ENCODE results near the gene STING1.
A peak's percentile ranks its signal among the peaks of the same experiment; 100 is the strongest.

Gene STING1

DNA sequence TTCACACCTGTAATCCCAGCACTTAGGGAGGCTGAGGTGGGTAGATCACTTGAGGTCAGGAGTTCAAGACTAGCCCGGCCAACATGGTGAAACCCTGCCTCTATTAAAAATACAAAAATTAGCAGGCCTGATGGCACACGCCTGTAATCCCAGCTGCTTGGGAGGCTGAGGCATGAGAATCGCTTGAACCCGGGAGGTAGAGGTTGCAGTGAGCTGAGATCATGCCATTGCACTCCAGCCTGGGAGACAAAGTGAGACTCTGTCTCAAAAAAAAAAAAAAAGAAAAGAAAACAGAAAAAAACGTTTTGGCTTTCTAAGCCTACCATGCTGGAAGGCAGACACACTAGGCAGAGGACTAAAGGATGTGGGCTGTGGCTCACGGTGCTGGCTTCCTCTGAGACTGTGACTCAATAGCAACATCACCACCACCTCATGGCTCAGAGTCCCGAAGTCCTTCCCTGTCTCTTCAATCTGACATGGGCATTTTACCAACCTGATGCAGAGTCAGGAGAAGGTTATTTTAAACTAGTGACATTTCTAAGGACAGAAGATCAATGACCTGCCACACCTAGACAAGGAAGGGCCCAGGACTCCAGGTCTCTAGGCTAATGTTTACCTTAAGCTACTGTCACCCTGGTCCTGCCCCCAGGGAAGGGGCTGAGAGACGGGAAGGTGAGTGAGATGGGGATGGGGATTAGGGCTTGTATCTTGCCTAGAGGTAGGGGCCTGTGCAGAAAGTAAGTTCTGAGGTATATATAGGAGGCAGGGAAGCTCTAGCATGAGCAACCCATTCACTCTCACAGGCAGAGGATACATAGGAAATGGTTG is 23.8 kb downstream of the STING1 start:
- H3K27me3 ChIP-seq (ENCODE audit: insufficient read depth, poor library complexity, severe bottlenecking), result no peaks in the 10 kb centered on the region
- DNase-seq (ENCODE audit: low read depth in 1 of 2, low spot score in 1 of 2), result peak in 1 of 2 experiments; percentile 38
- H3K27ac ChIP-seq (replicated peaks), result no peak overlapping the region
- H3K4me3 ChIP-seq (replicated peaks; ENCODE audit: insufficient read depth, low read length), result no peak overlapping the region
- TF ChIP-seq SPI1 (IDR thresholded peaks at IDR 0.05; ENCODE audit: borderline replicate concordance, low read depth) (no peak), POLR2AphosphoS5 (IDR thresholded peaks at IDR 0.05; ENCODE audit: low read depth) (no peak), GABPA (IDR thresholded peaks at IDR 0.05; ENCODE audit: low read depth) (no peak)
- TF ChIP-seq, protein P1, sequence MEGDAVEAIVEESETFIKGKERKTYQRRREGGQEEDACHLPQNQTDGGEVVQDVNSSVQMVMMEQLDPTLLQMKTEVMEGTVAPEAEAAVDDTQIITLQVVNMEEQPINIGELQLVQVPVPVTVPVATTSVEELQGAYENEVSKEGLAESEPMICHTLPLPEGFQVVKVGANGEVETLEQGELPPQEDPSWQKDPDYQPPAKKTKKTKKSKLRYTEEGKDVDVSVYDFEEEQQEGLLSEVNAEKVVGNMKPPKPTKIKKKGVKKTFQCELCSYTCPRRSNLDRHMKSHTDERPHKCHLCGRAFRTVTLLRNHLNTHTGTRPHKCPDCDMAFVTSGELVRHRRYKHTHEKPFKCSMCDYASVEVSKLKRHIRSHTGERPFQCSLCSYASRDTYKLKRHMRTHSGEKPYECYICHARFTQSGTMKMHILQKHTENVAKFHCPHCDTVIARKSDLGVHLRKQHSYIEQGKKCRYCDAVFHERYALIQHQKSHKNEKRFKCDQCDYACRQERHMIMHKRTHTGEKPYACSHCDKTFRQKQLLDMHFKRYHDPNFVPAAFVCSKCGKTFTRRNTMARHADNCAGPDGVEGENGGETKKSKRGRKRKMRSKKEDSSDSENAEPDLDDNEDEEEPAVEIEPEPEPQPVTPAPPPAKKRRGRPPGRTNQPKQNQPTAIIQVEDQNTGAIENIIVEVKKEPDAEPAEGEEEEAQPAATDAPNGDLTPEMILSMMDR (IDR thresholded peaks at IDR 0.05; ENCODE audit: insufficient read depth, low read length), result no peak
- TF ChIP-seq, protein P2, sequence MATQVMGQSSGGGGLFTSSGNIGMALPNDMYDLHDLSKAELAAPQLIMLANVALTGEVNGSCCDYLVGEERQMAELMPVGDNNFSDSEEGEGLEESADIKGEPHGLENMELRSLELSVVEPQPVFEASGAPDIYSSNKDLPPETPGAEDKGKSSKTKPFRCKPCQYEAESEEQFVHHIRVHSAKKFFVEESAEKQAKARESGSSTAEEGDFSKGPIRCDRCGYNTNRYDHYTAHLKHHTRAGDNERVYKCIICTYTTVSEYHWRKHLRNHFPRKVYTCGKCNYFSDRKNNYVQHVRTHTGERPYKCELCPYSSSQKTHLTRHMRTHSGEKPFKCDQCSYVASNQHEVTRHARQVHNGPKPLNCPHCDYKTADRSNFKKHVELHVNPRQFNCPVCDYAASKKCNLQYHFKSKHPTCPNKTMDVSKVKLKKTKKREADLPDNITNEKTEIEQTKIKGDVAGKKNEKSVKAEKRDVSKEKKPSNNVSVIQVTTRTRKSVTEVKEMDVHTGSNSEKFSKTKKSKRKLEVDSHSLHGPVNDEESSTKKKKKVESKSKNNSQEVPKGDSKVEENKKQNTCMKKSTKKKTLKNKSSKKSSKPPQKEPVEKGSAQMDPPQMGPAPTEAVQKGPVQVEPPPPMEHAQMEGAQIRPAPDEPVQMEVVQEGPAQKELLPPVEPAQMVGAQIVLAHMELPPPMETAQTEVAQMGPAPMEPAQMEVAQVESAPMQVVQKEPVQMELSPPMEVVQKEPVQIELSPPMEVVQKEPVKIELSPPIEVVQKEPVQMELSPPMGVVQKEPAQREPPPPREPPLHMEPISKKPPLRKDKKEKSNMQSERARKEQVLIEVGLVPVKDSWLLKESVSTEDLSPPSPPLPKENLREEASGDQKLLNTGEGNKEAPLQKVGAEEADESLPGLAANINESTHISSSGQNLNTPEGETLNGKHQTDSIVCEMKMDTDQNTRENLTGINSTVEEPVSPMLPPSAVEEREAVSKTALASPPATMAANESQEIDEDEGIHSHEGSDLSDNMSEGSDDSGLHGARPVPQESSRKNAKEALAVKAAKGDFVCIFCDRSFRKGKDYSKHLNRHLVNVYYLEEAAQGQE (IDR thresholded peaks at IDR 0.05; ENCODE audit: insufficient replicate concordance, low read depth), result no peak

DNA sequence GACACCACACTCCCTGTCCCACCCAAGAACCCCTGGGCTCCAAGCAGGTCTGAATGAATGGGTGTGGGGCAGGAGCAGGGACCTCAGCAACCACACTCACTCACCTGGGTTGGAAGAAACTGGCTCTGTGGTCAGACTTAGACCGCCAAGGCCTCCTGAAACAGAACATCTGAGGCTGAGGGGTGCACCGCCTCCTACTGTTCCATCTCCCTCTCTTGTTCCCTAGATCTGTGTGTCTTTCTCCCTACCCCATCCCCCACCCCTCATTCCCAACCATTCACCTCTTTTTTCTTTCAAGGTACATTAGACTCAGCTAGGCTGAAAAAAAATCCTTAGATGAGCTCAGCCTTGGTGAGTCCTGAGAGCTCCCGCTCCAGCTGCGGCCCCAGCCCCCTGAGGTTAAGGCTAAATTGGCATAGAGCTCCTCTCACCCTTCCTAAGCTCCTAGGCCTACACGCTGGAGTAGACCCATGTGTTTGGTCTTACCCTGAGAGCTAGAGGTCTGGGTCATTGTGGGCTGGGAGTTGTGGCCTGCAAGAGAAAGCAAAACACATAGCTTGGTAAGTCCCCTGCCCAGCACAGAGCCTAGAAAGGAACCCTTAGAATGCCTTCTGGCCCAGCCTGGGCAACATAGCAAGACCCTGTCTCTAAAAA is 24.8 kb downstream of the STING1 start:
- TF ChIP-seq, protein P1 (IDR thresholded peaks at IDR 0.05; ENCODE audit: insufficient read depth, low read length), result no peak
- TF ChIP-seq POLR2AphosphoS5 (IDR thresholded peaks at IDR 0.05; ENCODE audit: low read depth), result no peak
- TF ChIP-seq, protein P2 (IDR thresholded peaks at IDR 0.05; ENCODE audit: insufficient replicate concordance, low read depth), result no peak
- no peak for TF ChIP-seq GABPA (IDR thresholded peaks at IDR 0.05; ENCODE audit: low read depth)
- no peak for TF ChIP-seq SPI1 (IDR thresholded peaks at IDR 0.05; ENCODE audit: borderline replicate concordance, low read depth)
- Histone ChIP-seq H3K4me3 (replicated peaks; ENCODE audit: insufficient read depth, low read length) (no peak overlapping the region), H3K27me3 (ENCODE audit: insufficient read depth, poor library complexity, severe bottlenecking) (no peaks in the 10 kb centered on the region), H3K27ac (replicated peaks) (no peak overlapping the region)
- no peak for DNase-seq (ENCODE audit: low read depth in 1 of 2, low spot score in 1 of 2)

DNA sequence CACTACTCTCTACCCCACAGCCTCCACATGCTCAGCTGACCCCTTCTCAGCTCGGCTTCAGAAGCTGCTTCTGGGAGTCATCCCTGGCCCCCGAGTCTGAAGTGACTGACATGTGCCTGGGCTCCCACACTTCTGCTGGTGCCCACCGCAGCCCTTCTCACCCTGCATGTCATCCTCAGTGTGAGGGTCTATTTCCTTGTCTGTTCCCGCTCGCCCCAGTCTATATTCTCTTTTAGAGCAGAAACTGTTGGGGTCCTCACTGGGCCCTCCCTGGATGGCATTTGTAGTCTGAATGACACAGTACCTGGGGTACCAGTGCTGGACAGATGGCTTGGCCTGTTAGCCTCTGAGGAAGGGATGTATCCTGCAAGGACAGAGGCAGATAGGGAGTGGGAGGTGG is 25.3 kb downstream of the STING1 start:
- Histone ChIP-seq H3K4me3 (replicated peaks; ENCODE audit: insufficient read depth, low read length) (no peak overlapping the region), H3K27ac (replicated peaks) (no peak overlapping the region), H3K27me3 (ENCODE audit: insufficient read depth, poor library complexity, severe bottlenecking) (no peaks in the 10 kb centered on the region)
- no peak for DNase-seq (ENCODE audit: low read depth in 1 of 2, low spot score in 1 of 2)
- TF ChIP-seq SPI1 (IDR thresholded peaks at IDR 0.05; ENCODE audit: borderline replicate concordance, low read depth), result no peak
- TF ChIP-seq, protein P2 (IDR thresholded peaks at IDR 0.05; ENCODE audit: insufficient replicate concordance, low read depth), result no peak
- TF ChIP-seq, protein P1 (IDR thresholded peaks at IDR 0.05; ENCODE audit: insufficient read depth, low read length), result no peak
- TF ChIP-seq GABPA (IDR thresholded peaks at IDR 0.05; ENCODE audit: low read depth), result no peak
- TF ChIP-seq POLR2AphosphoS5 (IDR thresholded peaks at IDR 0.05; ENCODE audit: low read depth), result no peak
